Natural killer cell (primary cell): ENCODE measurements around the gene MAD1L1. TPM values are rescaled to one million over a fixed set of nuclear protein-coding genes. Genes with fewer than 3 reads are reported as not detected.

Experiments used
- ATAC-seq, 3 donors: fragments of 150-1000 bp in 2 of 3; fragments of 200-7000 bp in 1 of 3; cut with Tn5 transposase; 1 replicate in 1 of 3; 2 replicates in 2 of 3; pipeline ENCODE4 v1.10.0; 2021; ENCODE audit warnings: mild to moderate bottlenecking in 2 of 3, moderate library complexity in 2 of 3
- DNase-seq, 2 donors: peaks; one replicate each; pipeline versions ENCODE4 v3.0.0 to v3.0.0-alpha.2; 2013 to 2021; ENCODE audit warnings: mixed read lengths in 1 of 2
- H3K27ac ChIP-seq: one replicate; pipeline ENCODE4 v1.5.1; 2013; ENCODE audit warnings: mild to moderate bottlenecking, low read length
- H3K27me3 ChIP-seq: one replicate; pipeline ENCODE4 v1.6.1; 2013; ENCODE audit warnings: low read length; ENCODE audit not compliant: control insufficient read depth, insufficient read depth
- H3K36me3 ChIP-seq: one replicate; pipeline ENCODE4 v1.6.1; 2013; ENCODE audit warnings: low read length; ENCODE audit not compliant: control insufficient read depth, insufficient read depth
- H3K4me1 ChIP-seq: one replicate; pipeline ENCODE4 v1.6.1; 2013; ENCODE audit warnings: low read length; ENCODE audit not compliant: control insufficient read depth, insufficient read depth
- H3K4me3 ChIP-seq: one replicate; pipeline ENCODE4 v1.5.1; 2013; ENCODE audit warnings: low read length
- H3K9me3 ChIP-seq: one replicate; pipeline ENCODE4 v1.6.1; 2013; ENCODE audit warnings: low read length; ENCODE audit not compliant: control insufficient read depth, insufficient read depth
- H3K27ac Mint-ChIP-seq, 2 donors: one replicate each; pipeline ENCODE4 v1.8.0; 2022; ENCODE audit warnings: mild to moderate bottlenecking in 2 of 2, mixed read lengths in 2 of 2, moderate library complexity in 1 of 2
- H3K27me3 Mint-ChIP-seq, 2 donors: one replicate each; pipeline ENCODE4 v1.8.0; 2022; ENCODE audit warnings: low read depth in 2 of 2, mixed read lengths in 2 of 2
- H3K36me3 Mint-ChIP-seq: one replicate; pipeline ENCODE4 v1.8.0; 2022; ENCODE audit warnings: mixed read lengths
- H3K4me1 Mint-ChIP-seq, 2 donors: one replicate each; pipeline ENCODE4 v1.8.0; 2022; ENCODE audit warnings: mixed read lengths in 2 of 2
- H3K4me3 Mint-ChIP-seq: one replicate; pipeline ENCODE4 v1.8.0; 2022; ENCODE audit warnings: mild to moderate bottlenecking, moderate library complexity, mixed read lengths
- H3K9me3 Mint-ChIP-seq, 2 donors: one replicate each; pipeline ENCODE4 v1.8.0; 2022; ENCODE audit warnings: mixed read lengths in 2 of 2
- WGBS: methylation state at CpG from one replicate; pipeline ENCODE4 v1.1.7; 2013; ENCODE audit warnings: missing lambda C conversion rate; ENCODE audit not compliant: insufficient coverage; 5-methylcytosine and 5-hydroxymethylcytosine counted together
- intact Hi-C: fragments of 100-400 bp; cut with micrococcal nuclease; formaldehyde crosslinking; loops from one replicate; pipeline ENCODE4 v1.14.2; 2022
- total RNA-seq, 4 donors: library from RNA; stranded (reverse); fragments of 120-200 nt in 1 of 4; gene quantifications; one replicate each; pipeline versions ENCODE4 v1.2.3 to v1.2.4, GENCODE V29; 2013 to 2022
- TF ChIP-seq, protein P1 (sequence below): fragments of 200-600 bp; IDR thresholded peaks from one replicate; pipeline ENCODE4 v1.8.0; 2022; ENCODE audit warnings: antibody characterized with exemption

Gene MAD1L1
- total RNA-seq, 3 donors from 2014 or later (not counting 1 experiment from before 2014, with no cell fraction given), result 53.6 to 81.2 (median 77.4) TPM

DNA sequence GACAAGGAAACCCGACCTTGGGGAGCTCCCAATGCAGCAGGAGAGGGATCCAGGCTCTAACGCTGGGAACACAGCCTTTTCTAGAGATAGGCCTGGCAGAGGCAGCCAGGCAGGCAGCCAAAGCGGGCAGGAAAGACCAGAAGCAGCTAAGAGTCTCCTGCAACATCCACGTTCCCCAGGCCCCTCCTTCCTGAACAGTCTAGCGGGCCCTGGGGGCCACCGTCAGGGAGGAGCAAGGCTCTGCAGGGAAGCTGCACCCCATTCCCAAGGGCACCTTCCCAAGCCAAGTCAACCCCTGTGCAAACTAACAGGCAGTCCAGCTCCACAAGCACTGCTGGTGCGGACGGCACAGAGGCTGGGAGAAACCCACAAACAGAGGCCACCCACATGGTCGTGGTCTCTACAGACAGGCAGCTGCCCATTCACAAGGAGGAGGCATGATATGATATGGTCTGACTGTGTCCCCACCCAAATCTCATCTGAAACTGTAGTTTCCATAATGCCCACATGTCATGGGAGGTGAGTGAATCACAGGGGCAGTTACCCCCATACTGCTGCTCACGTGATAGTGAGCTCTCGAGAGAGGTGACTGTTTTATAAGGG is 115.7 kb downstream of the MAD1L1 start:
- no peak overlapping the region for H3K4me3 Mint-ChIP-seq
- no peaks in the 10 kb centered on the region for H3K36me3 Mint-ChIP-seq
- H3K27ac Mint-ChIP-seq, result no peak overlapping the region
- WGBS, result 74% methylated on average over 11 of the region's 11 CpGs
- H3K27me3 Mint-ChIP-seq, result peaks cover 6 to 24% of the 10 kb centered on the region in 2 donors
- Histone ChIP-seq H3K27ac (no peak overlapping the region), H3K27me3 (no peaks in the 10 kb centered on the region), H3K9me3 (no peaks in the 10 kb centered on the region), H3K4me3 (no peak overlapping the region), H3K36me3 (no peaks in the 10 kb centered on the region), H3K4me1 (peaks cover 45% of the 10 kb centered on the region)
- TF ChIP-seq, protein P1, sequence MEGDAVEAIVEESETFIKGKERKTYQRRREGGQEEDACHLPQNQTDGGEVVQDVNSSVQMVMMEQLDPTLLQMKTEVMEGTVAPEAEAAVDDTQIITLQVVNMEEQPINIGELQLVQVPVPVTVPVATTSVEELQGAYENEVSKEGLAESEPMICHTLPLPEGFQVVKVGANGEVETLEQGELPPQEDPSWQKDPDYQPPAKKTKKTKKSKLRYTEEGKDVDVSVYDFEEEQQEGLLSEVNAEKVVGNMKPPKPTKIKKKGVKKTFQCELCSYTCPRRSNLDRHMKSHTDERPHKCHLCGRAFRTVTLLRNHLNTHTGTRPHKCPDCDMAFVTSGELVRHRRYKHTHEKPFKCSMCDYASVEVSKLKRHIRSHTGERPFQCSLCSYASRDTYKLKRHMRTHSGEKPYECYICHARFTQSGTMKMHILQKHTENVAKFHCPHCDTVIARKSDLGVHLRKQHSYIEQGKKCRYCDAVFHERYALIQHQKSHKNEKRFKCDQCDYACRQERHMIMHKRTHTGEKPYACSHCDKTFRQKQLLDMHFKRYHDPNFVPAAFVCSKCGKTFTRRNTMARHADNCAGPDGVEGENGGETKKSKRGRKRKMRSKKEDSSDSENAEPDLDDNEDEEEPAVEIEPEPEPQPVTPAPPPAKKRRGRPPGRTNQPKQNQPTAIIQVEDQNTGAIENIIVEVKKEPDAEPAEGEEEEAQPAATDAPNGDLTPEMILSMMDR, result no peak
- ATAC-seq (no peak), DNase-seq (no peak)
- H3K9me3 Mint-ChIP-seq, result no peaks in the 10 kb centered on the region
- peaks cover 40 to 59% of the 10 kb centered on the region in 2 donors for H3K4me1 Mint-ChIP-seq
- intact Hi-C loops, result no loop called here

GRCh38 chr7:2116448-2116810 is 116.3 kb downstream of the MAD1L1 start:
- Histone ChIP-seq H3K36me3 (no peaks in the 10 kb centered on the region), H3K9me3 (no peaks in the 10 kb centered on the region), H3K27me3 (no peaks in the 10 kb centered on the region), H3K4me3 (no peak overlapping the region), H3K4me1 (peaks cover 51% of the 10 kb centered on the region), H3K27ac (no peak overlapping the region)
- Mint-ChIP-seq H3K36me3 (no peaks in the 10 kb centered on the region), H3K4me1 (peaks cover 47 to 63% of the 10 kb centered on the region in 2 donors), H3K27ac (no peak overlapping the region), H3K27me3 (peaks cover 6 to 25% of the 10 kb centered on the region in 2 donors), H3K4me3 (no peak overlapping the region), H3K9me3 (no peaks in the 10 kb centered on the region)
- ATAC-seq (no peak), DNase-seq (no peak)
- intact Hi-C loops, result no loop called here
- 92% methylated on average over 9 of the region's 9 CpGs for WGBS
- TF ChIP-seq, protein P1, result no peak

DNA sequence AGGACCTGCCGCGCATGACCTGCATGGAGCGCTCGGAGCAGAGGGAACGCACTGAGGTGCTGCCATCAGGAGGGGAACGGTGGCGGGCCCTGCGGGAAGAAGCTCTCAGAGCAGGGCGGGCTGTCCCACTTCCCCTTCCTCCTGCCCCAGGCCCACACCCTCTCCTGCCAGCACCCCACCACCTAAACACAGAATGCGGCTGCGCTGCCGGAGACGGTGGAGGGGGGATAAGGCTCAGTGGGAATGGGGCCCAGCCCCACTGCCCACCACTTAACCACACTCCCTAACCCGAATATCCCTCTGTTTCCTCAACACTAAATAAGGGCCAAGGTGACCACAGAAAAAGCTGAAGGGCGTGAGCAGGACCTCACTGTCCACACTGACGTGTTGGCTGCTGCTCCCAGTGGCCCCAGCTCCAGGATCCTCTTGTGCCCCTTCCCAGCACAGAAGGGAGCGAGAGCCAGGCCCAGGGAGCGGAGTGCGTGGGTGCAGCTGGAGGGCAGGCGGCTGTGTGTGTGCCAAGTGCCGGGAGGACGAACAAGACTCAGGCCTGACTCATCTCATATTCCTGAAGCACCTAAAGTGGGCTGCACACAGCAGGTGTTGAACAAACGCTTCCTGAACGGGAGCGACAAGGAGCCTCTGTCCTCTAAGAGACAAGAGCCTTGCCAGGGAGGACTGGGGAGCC is 116.8 kb downstream of the MAD1L1 start:
- Mint-ChIP-seq H3K27me3 (peaks cover 8 to 25% of the 10 kb centered on the region in 2 donors), H3K36me3 (no peaks in the 10 kb centered on the region), H3K4me1 (peaks cover 52 to 66% of the 10 kb centered on the region in 2 donors), H3K9me3 (no peaks in the 10 kb centered on the region), H3K4me3 (no peak overlapping the region), H3K27ac (no peak overlapping the region)
- no peak for DNase-seq
- Histone ChIP-seq H3K4me1 (peaks cover 46% of the 10 kb centered on the region), H3K27me3 (no peaks in the 10 kb centered on the region), H3K27ac (no peak overlapping the region), H3K4me3 (no peak overlapping the region), H3K9me3 (no peaks in the 10 kb centered on the region), H3K36me3 (no peaks in the 10 kb centered on the region)
- intact Hi-C loops, result no loop called here
- TF ChIP-seq, protein P1, result no peak
- no peak for ATAC-seq
- WGBS, result 76% methylated on average over 19 of the region's 25 CpGs
